AG08395 (cell line): Measurements from ENCODE around the gene PCDHGA2.
"Not testable (repeated sequence)": the region's sequence is repeated elsewhere in the genome, so short reads cannot be mapped to it uniquely, and the experiment has no call there.

Experiments
- DNase-seq: peaks from one replicate; pipeline ENCODE4 v3.0.0; 2012; ENCODE audit warnings: mixed read lengths, low spot score

PCDHGA2 gene

GRCh38 chr5:141338538-141339306, at the start of gene PCDHGA2:
Gene PCDHGA2, plus strand, starts transcription at chr5:141338760.
- peak; percentile 54 for DNase-seq

GRCh38 chr5:141298376-141298775, 40.2 kb upstream of the PCDHGA2 start:
- DNase-seq = no peak

GRCh38 chr5:141303756-141304155, 34.8 kb upstream of the PCDHGA2 start, which contains the start of gene SLC25A2:
Gene SLC25A2, minus strand, starts transcription at chr5:141304049. Its CDS starts 184 bp downstream, at chr5:141303865.
- no peak for DNase-seq

- no peak for DNase-seq
These were observed 31.9 kb upstream of the PCDHGA2 start for GRCh38 chr5:141306630-141307029.

- no peak for DNase-seq
These were observed 24.8 kb upstream of the PCDHGA2 start for GRCh38 chr5:141313711-141314110.

GRCh38 chr5:141316963-141317362, 21.6 kb upstream of the PCDHGA2 start:
- DNase-seq = not testable (repeated sequence)

GRCh38 chr5:141319202-141319601, 19.4 kb upstream of the PCDHGA2 start:
- DNase-seq = no peak

GRCh38 chr5:141319699-141320098, 18.9 kb upstream of the PCDHGA2 start:
- no peak for DNase-seq

GRCh38 chr5:141320225-141321169, 18.1 kb upstream of the PCDHGA2 start, which contains the start of gene TAF7:
Gene TAF7, minus strand, starts transcription at chr5:141320784. Its CDS starts 740 bp downstream, at chr5:141320044.
- DNase-seq = peak; percentile 97

GRCh38 chr5:141322261-141322660, 16.3 kb upstream of the PCDHGA2 start:
- DNase-seq = no peak

- peak; percentile 81 for DNase-seq
These were observed 12.3 kb upstream of the PCDHGA2 start for GRCh38 chr5:141326088-141326854.

GRCh38 chr5:141328231-141328630, 10.3 kb upstream of the PCDHGA2 start:
- DNase-seq = no peak

- DNase-seq = peak; percentile 63
These were observed 8.1 kb upstream of the PCDHGA2 start, which contains the start of gene PCDHGA1 for GRCh38 chr5:141330299-141331080. Gene PCDHGA1, plus strand, starts transcription at chr5:141330514.

GRCh38 chr5:141332571-141332970, 6.0 kb upstream of the PCDHGA2 start:
- DNase-seq = not testable (repeated sequence)

- not testable (repeated sequence) for DNase-seq
These were observed 2.3 kb downstream of the PCDHGA2 start for GRCh38 chr5:141340781-141341354.

- DNase-seq = no peak
These were observed 4.2 kb downstream of the PCDHGA2 start for GRCh38 chr5:141342773-141343172.

- DNase-seq = no peak
These were observed 4.8 kb downstream of the PCDHGA2 start, which contains the start of gene PCDHGA3 for GRCh38 chr5:141343242-141343952. Gene PCDHGA3, plus strand, starts transcription at chr5:141343829. Its CDS starts 205 bp downstream, at chr5:141344034.

- DNase-seq = no peak
These were observed 5.4 kb downstream of the PCDHGA2 start for GRCh38 chr5:141343953-141344463.

- no peak for DNase-seq
These were observed 6.8 kb downstream of the PCDHGA2 start for GRCh38 chr5:141345327-141345726.
